Renal cortical epithelial cell (primary cell): ENCODE measurements around the gene CTPS2. TPM values are rescaled to one million over a fixed set of nuclear protein-coding genes. Genes with fewer than 3 reads are reported as not detected.
A peak's percentile ranks its signal among the peaks of the same experiment; 100 is the strongest.

ENCODE experiments used
- DNase-seq: peaks from one replicate; pipeline ENCODE4 v3.0.0-alpha.2; 2011; ENCODE audit warnings: low read depth
- total RNA-seq: library from RNA; depleted of rRNA; stranded (reverse); fragments of >200 nt; gene quantifications from 2 replicates; pipeline ENCODE4 v1.2.3, GENCODE V29; 2014

CTPS2 gene
- total RNA-seq, 1 donor from 2014 or later: 25.3 TPM

DNA sequence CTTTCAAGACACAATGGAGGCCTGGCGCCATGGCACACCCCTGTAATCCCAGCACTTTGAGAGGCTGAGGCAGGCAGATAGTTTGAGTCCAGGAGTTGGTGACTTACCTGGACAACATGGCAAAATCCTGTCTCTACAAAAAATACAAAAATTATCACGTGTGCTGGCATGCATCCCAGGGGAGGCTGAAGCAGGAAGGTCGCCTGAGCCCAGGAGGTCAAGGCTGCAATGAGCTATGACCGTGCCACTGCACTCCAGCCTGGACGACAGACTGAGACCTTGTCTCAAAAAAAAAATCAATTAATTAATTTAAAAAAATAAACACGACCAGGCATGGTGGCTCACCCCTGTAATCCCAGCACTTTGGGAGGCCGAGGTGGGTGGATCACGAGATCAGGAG, 2.0 kb upstream of the CTPS2 start:
- no peak for DNase-seq

GRCh38 chrX:16711893-16712547, 449 bp downstream of the CTPS2 start:
- no peak for DNase-seq

DNA sequence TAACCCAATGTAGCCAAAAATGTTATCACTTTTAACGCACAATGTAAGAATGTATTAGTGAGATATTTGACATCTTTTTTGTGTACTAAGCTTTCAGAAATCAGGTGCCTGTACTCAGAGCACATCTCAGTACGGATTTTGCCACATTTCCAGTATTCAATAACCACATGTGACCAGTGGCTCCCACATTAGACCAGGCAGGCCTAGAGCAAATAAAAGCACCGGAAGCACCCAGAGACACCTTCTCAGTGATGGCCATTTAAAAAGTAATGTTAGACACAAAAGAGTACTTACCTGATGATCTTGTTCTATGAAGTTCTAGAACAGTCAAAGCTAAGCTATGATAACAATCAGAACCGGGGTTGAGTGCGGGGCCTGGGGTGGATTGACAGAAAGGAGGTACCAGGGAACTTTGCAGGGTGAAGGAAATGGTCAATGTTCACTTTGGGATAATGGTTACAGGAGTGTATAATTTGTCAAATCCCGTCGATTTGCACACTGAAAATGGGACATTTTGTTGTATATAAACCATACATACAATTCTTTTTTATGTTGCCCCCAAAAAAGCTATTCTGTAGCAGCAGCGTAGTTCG, 1.2 kb downstream of the CTPS2 start:
- no peak for DNase-seq

DNA sequence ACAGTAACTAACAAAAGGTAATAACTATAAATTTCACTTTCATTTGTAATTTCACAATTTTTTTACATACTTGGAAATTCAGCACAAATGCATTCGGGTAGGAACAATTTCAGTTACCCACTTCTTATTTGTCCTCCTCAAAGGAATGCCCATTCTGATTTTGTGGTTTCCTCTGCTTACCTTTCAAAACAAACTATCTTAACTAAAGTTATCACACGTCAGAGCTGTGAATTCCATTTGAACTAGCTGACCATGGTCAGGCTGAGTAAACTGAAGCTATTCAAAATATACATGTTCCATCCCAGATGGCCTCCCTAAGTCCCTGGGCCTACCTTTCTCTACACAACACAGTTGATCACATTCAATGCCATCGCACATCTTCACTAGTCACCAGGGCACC, 4.5 kb downstream of the CTPS2 start:
- no peak for DNase-seq

- no peak for DNase-seq
Measured at GRCh38 chrX:16705370-16705769, 7.1 kb downstream of the CTPS2 start.

GRCh38 chrX:16702700-16703599, 9.5 kb downstream of the CTPS2 start:
- no peak for DNase-seq

DNA sequence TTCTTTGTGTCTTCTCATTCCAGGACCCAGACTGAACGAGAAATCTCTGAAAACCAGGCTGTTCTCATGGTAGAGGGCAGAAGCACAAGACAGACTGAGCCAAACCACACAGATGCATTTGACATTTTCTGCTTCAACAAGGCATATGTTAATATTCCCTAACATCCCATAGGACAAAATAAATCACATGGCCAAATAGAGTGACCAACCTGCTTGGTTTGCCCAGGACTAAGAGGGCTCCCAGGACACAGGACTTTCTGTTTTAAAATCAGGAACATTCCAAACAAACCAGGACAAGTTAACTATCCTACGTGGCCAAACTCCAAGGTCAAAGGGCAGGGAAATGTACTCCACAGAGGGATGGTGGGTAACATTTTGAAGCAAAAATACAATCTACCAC, 11.7 kb downstream of the CTPS2 start:
- DNase-seq: no peak

GRCh38 chrX:16699389-16699788, 13.1 kb downstream of the CTPS2 start:
- no peak for DNase-seq

GRCh38 chrX:16696956-16697355, 15.5 kb downstream of the CTPS2 start:
- DNase-seq: no peak

DNA sequence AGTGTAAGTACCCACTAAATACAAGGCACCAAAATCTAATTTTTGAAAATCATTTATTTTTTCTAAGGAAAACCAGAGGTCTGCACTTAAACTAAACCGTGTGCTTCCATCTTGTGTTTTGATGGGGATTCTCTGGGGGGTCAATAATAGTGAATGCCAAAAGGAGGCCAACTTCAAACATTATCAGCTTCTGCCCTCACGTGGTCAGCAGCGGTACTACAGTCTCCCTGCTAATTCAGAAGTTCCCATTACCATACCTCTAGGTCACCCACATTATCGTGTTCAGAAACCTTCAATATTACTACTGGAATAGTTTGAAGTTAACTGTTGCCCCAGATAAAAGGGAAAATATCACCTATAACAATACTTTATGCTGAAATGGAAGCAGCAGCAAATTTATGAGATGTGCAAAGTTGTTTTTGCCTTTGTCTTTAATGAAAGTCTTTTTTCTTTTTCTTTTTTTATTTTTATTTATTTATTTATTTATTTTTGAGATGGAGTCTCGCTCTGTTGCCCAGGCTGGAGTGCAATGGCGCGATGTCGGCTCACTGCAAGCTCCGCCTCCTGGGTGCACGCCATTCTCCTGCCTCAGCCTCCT, 17.3 kb downstream of the CTPS2 start:
- peak; percentile 33 for DNase-seq

DNA sequence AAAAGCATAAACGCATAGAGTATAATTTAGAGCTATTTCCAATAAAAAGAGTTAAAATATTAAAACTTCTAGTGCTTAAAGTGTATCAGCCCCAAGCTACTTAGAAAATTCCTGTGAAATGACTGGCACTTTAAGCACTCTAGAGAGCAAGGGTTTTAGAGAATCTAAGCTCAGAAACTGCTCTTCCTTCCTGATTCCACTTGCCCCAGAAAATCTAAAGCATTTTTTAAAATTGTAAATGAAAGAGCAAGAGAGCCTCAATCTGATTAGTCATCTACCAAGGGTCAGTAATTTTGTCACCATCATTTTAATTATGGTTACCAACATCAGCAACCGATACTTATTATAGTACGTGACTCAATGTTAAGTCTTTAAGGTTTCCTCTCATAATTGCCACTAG, 25.0 kb downstream of the CTPS2 start:
- peak; percentile 20 for DNase-seq

GRCh38 chrX:16683007-16683664, 29.3 kb downstream of the CTPS2 start:
- no peak for DNase-seq

- no peak for DNase-seq
Measured at GRCh38 chrX:16678689-16679088, 33.8 kb downstream of the CTPS2 start.

DNA sequence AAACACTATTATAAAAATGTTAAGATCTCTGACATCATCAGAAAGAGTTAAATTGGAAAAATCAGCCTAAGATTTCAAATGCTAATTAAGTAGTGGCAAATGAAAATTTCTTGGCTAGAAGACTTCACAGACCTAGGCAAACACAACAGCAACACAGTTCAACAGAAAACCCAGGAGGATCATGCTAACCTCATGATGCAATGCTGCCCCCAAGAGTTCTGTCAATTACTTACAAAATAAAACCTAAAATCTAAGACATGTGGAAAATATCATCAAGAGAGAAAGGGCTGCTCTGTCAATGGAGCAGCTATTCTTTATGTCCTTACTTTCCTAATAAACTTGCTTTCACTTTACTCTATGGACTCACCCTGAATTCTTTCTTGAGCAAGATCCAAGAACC, 41.5 kb downstream of the CTPS2 start:
- peak; percentile 52 for DNase-seq

- no peak for DNase-seq
Measured at GRCh38 chrX:16666541-16666940, 45.9 kb downstream of the CTPS2 start.

DNA sequence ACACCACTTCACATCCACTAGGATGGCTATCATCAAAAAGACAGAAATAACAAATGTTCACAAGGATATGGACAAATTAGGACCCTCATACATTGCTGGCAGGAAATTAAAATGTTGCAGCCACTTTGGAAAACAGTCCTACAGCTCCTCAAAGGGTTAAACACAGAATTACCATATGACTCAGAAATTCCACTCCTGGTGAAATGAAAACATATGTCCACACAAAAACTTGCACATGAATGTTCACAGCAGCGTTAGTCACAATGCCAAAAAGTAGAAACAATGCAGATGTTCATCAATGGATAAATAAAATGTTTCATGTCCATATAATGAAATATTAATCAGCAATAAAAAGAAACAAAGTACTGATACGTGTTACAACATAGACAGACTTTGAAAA, 47.4 kb downstream of the CTPS2 start:
- peak; percentile 2 for DNase-seq

GRCh38 chrX:16664626-16665025, 47.8 kb downstream of the CTPS2 start:
- DNase-seq: no peak

DNA sequence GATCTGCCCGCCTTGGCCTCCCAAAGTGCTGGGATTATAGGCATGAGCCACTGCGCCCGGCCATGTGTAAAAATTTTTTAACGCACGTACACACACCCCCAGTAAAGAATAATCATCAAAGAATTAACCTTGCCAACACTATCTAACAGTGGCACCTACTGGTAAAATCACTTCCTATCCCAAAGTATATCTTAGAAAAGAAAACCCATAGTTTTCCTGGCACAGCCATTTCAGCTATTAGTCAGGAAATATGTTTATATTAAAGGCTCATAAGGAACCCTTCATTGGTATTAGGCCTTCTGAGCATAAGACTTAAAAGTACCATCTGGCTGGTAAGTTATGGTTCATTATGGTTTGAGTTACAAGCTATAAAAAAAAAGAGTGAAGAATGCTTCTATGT, 48.4 kb downstream of the CTPS2 start:
- DNase-seq: peak; percentile 1

DNA sequence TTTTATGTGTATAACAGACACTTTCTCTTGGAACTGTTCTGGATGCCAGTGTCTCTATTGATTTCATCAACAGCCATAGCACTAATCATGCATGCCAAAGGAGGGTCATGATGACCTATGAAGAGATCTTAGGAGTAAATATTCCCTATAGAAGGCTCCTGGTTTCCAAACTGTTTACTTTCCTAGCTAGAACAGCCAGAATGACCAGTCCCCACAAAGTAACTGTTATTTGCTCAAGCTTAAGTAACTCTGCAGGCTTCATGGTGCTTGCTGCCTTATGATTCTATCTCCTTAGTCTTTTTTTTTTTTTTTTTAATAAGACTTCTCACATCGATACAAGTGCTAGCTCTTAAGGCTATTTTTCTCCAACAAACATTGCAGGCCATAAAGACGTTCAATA, 50.1 kb downstream of the CTPS2 start:
- DNase-seq: no peak

GRCh38 chrX:16661495-16661894, 51.0 kb downstream of the CTPS2 start:
- DNase-seq: no peak

DNA sequence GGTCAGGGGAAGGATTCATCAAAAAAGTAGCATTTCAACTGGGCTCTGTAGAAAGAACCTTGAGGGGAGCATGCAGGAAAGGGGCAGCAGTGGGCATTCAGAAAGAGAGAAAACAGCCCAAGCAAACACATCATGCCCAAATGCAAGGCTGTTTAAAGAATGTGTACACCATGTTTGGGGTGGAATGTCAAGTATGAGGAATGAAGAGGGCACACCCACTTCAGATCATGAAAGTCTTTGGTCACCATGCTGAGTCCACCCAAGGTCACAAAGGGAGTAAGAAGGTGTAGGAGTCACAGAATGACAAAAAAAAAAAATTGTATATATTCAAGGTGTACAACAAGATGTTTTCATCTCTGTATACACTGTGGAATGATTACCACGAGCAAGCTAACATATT, 53.1 kb downstream of the CTPS2 start:
- no peak for DNase-seq

- peak; percentile 1 for DNase-seq
Measured at GRCh38 chrX:16658284-16658683, 54.2 kb downstream of the CTPS2 start.
